MM.1S (cell line): ENCODE measurements around the gene SMAD3.

Experiments
- DNase-seq: peaks from one replicate; pipeline ENCODE4 v3.0.0-alpha.2; 2015
- H2AFZ ChIP-seq: fragments of 300-600 bp; sonication (generic); 2 replicates; pipeline ENCODE4 v1.6.0; 2016; ENCODE audit warnings: antibody characterized with exemption, low read length
- H3F3A ChIP-seq: fragments of 300-600 bp; sonication (generic); 2 replicates; pipeline ENCODE4 v1.6.1; 2016; ENCODE audit warnings: mild to moderate bottlenecking, antibody characterized with exemption, low read length, moderate library complexity, mixed read lengths; ENCODE audit not compliant: insufficient read depth
- H3K27ac ChIP-seq: fragments of 300-600 bp; sonication (generic); 2 replicates; pipeline ENCODE4 v1.5.1; 2016; ENCODE audit warnings: mild to moderate bottlenecking, low read length
- H3K27me3 ChIP-seq: fragments of 300-600 bp; sonication (generic); replicated peaks from 2 replicates; pipeline ENCODE4 v1.6.0; 2016; ENCODE audit warnings: low read length; ENCODE audit not compliant: insufficient read depth
- H3K36me3 ChIP-seq: fragments of 300-600 bp; sonication (generic); replicated peaks from 2 replicates; pipeline ENCODE4 v1.6.1; 2016; ENCODE audit warnings: mild to moderate bottlenecking, low read length, mixed read lengths; ENCODE audit not compliant: insufficient read depth
- H3K4me1 ChIP-seq: fragments of 300-600 bp; sonication (generic); 2 replicates; pipeline ENCODE4 v1.6.1; 2016; ENCODE audit warnings: low read length, mixed read lengths
- H3K4me2 ChIP-seq: fragments of 300-600 bp; sonication (generic); 2 replicates; pipeline ENCODE4 v1.6.0; 2016; ENCODE audit warnings: low read depth, low read length
- H3K4me3 ChIP-seq: fragments of 300-600 bp; sonication (generic); 2 replicates; pipeline ENCODE4 v1.5.1; 2016; ENCODE audit warnings: low read length, mixed read lengths
- H3K79me2 ChIP-seq: fragments of 300-600 bp; sonication (generic); 2 replicates; pipeline ENCODE4 v1.6.1; 2016; ENCODE audit warnings: mixed run types, low read length, mixed read lengths
- H3K9ac ChIP-seq: fragments of 300-600 bp; sonication (generic); 2 replicates; pipeline ENCODE4 v1.6.1; 2016; ENCODE audit warnings: low read length, mixed read lengths
- H3K9me2 ChIP-seq: fragments of 300-600 bp; sonication (generic); replicated peaks from 2 replicates; pipeline ENCODE4 v1.6.1; 2016; ENCODE audit warnings: mild to moderate bottlenecking, low read length, mixed read lengths; ENCODE audit not compliant: insufficient read depth
- H3K9me3 ChIP-seq: fragments of 300-600 bp; sonication (generic); replicated peaks from 2 replicates; pipeline ENCODE4 v1.6.1; 2016; ENCODE audit warnings: mild to moderate bottlenecking, low read length, mixed read lengths; ENCODE audit not compliant: insufficient read depth
- H4K20me1 ChIP-seq: fragments of 300-600 bp; sonication (generic); 2 replicates; pipeline ENCODE4 v1.6.1; 2016; ENCODE audit warnings: mild to moderate bottlenecking, low read length, moderate library complexity, mixed read lengths; ENCODE audit not compliant: insufficient read depth
- EZH2 ChIP-seq: fragments of 300-600 bp; sonication (generic); optimal IDR thresholded peaks from 2 replicates; pipeline ENCODE3; 2017; ENCODE audit warnings: low read depth, mild to moderate bottlenecking, antibody characterized with exemption, low read length, mixed read lengths
- EZH2phosphoT487 ChIP-seq: fragments of 300-600 bp; sonication (generic); IDR thresholded peaks from 2 replicates; pipeline ENCODE4 v1.6.1; 2018; ENCODE audit warnings: antibody characterized with exemption, low read length
- TF ChIP-seq, protein P1 (sequence below): fragments of 300-600 bp; sonication (generic); IDR thresholded peaks from 2 replicates; pipeline ENCODE4 v1.5.1; 2016; ENCODE audit warnings: antibody characterized with exemption, low read length, mixed read lengths

The SMAD3 gene

DNA sequence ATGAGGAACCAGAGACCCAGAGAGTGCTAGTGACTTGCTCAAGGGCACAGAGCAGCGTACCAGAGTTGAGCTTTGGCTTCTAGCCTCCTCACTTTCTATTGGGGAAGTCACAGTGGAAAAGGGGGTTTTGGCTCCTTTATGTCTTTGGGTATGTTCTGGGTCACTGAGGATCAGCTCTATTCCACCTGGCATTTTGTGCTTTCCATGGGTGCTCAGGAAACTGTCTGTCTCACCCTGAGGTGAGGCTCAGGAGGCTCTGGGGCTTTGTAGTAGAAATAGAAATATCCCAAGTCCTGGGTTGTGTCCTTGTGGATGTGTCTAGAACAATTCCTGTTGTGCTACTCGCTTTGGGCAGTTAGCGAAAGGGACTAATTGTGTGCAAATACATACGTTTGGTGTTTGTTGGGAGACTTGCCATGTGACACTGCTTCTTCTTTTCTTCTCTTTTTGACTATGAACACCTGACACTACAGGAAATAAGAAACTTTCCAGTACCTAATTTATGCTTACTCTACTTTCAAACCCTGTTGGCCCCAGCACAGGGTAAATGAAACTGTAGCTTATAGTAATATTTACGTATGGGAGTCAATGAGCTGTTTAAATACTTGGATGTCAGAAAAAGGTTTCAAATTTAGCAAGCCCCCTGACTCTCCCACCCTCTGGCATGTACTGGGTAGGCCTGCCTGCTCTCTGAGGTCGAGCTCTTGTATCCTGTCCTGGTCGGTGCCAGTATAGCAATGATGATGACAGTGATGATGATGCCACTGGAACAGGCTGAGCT is 35.6 kb downstream of the SMAD3 start:
- Histone ChIP-seq H3K9me2 (no peaks in the 10 kb centered on the region), H3K9me3 (no peaks in the 10 kb centered on the region), H3K4me3 (peak overlapping the region; percentile 54), H3K36me3 (no peaks in the 10 kb centered on the region), H3F3A (peaks cover 39% of the 10 kb centered on the region), H3K27me3 (no peaks in the 10 kb centered on the region), H3K79me2 (peaks cover 56% of the 10 kb centered on the region), H2AFZ (peak overlapping the region; percentile 8; the same call in 1 of the 2 replicates), H3K4me2 (peak overlapping the region; percentile 81), H3K27ac (peak overlapping the region; percentile 97), H3K9ac (peak overlapping the region; percentile 66), H4K20me1 (no peaks in the 10 kb centered on the region), H3K4me1 (peaks cover 61% of the 10 kb centered on the region)
- peak; percentile 84 for DNase-seq
- TF ChIP-seq EZH2phosphoT487 (no peak), EZH2 (no peak)
- TF ChIP-seq, protein P1, sequence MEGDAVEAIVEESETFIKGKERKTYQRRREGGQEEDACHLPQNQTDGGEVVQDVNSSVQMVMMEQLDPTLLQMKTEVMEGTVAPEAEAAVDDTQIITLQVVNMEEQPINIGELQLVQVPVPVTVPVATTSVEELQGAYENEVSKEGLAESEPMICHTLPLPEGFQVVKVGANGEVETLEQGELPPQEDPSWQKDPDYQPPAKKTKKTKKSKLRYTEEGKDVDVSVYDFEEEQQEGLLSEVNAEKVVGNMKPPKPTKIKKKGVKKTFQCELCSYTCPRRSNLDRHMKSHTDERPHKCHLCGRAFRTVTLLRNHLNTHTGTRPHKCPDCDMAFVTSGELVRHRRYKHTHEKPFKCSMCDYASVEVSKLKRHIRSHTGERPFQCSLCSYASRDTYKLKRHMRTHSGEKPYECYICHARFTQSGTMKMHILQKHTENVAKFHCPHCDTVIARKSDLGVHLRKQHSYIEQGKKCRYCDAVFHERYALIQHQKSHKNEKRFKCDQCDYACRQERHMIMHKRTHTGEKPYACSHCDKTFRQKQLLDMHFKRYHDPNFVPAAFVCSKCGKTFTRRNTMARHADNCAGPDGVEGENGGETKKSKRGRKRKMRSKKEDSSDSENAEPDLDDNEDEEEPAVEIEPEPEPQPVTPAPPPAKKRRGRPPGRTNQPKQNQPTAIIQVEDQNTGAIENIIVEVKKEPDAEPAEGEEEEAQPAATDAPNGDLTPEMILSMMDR = no peak

DNA sequence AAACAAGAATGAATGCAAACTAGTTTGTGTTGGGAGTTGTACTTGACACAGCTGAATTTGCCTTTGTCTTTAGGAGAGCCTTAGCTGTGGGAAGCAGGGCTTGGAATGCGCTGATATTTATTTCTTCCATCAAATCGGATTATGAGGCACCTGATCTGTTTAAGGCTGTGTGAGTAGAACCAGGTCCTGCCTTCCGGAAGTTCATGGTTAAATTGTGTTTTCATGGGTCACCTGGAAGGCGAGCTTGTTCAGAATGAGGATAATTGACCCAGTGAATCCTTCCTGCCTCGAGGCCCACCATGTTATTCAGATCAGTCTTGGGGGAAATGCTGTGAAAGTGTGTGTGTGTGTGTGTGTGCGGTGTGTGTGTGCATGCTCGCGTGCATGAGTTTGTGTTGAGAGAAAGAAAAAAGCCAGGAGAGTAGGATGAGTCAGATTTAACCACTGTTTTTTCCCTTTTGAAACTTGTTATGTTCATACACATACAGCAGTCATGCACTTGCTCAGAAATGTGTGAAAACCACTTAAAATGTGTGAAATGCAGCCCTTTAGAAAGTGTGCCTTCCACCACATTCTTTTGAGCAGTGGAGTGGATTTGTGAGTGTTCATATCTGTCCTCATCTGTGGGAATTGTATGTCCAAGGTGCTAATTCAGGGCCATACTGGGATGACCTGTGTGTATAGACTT is 36.7 kb downstream of the SMAD3 start:
- peak; percentile 68 for DNase-seq
- no peaks in the 10 kb centered on the region for H3K9me3 ChIP-seq
- H2AFZ ChIP-seq = no peak overlapping the region
- TF ChIP-seq, protein P1 = no peak
- TF ChIP-seq EZH2 = no peak
- TF ChIP-seq EZH2phosphoT487 = no peak
- H3K27me3 ChIP-seq = no peaks in the 10 kb centered on the region
- H3K4me3 ChIP-seq = peak overlapping the region; percentile 54; the same call in 1 of the 2 replicates
- H3K4me1 ChIP-seq = peaks cover 60% of the 10 kb centered on the region
- H3K9me2 ChIP-seq = no peaks in the 10 kb centered on the region
- H3K36me3 ChIP-seq = no peaks in the 10 kb centered on the region
- peaks cover 39% of the 10 kb centered on the region for H3F3A ChIP-seq
- peak overlapping the region; percentile 97 for H3K27ac ChIP-seq
- peaks cover 61% of the 10 kb centered on the region for H3K79me2 ChIP-seq
- peak overlapping the region; percentile 81 for H3K4me2 ChIP-seq
- H3K9ac ChIP-seq = peak overlapping the region; percentile 66
- H4K20me1 ChIP-seq = no peaks in the 10 kb centered on the region

DNA sequence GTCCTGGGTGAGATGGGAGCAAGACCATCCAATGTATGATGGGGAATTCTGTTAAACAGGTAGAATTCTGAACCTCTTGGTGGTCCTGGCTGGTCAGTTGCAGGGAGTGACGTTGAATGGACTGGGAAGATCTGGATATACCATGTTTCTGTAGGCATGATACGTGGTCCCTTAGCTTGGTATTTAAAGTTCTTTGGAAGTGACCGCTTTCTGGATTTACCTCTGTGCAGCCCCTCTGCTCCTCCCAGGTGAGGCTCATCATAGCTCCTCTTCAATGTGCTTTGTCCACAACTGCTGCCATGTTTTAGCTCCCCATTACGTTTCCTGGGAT is 37.2 kb downstream of the SMAD3 start:
- Histone ChIP-seq H3K4me1 (peaks cover 55% of the 10 kb centered on the region), H3K4me2 (peak overlapping the region; percentile 81), H3K79me2 (peaks cover 57% of the 10 kb centered on the region), H3K36me3 (no peaks in the 10 kb centered on the region), H3K27ac (peak overlapping the region; percentile 97), H3K9me3 (no peaks in the 10 kb centered on the region), H3K9ac (peak overlapping the region; percentile 66; the same call in 1 of the 2 replicates), H3K9me2 (no peaks in the 10 kb centered on the region), H3K4me3 (no peak overlapping the region), H3F3A (peaks cover 35% of the 10 kb centered on the region), H4K20me1 (no peaks in the 10 kb centered on the region), H2AFZ (no peak overlapping the region), H3K27me3 (no peaks in the 10 kb centered on the region)
- DNase-seq = no peak
- no peak for TF ChIP-seq EZH2phosphoT487
- TF ChIP-seq, protein P1 = no peak
- TF ChIP-seq EZH2 = no peak
